Measurements from ENCODE around the gene CAMK2D.

The CAMK2D gene

DNA sequence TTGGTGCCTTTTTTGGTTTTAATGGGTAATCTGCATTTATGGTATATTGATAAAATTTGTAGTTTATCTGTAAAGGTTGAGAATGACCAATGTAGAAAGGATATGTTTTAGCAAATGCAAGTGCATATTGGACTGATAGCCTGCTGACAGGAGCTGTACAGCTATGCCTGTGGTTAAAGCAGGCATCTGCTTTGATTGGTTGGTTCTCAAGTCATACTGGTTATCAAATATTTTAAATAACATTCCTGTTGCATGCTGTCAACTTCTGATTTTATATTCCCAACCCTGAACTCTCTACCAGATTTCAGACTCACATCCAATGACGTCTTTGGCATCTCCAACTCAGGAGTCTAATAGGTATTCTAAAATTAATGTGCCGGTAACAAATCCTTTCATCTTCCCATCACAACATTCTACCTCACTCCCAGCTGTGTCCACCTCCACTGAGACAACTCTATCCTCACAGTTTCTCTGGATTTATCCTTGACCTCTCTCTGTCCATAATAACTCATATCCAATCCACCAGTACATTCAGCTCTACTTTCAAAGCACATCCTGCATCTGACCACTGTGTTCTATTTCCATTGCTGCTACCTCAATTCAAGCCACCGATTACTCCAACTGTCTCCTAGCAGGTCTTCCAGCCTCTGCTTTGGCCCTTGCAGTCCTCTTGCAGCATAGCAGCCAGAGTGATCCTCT is 125.7 kb downstream of the CAMK2D start:
- no peak for DNase-seq

DNA sequence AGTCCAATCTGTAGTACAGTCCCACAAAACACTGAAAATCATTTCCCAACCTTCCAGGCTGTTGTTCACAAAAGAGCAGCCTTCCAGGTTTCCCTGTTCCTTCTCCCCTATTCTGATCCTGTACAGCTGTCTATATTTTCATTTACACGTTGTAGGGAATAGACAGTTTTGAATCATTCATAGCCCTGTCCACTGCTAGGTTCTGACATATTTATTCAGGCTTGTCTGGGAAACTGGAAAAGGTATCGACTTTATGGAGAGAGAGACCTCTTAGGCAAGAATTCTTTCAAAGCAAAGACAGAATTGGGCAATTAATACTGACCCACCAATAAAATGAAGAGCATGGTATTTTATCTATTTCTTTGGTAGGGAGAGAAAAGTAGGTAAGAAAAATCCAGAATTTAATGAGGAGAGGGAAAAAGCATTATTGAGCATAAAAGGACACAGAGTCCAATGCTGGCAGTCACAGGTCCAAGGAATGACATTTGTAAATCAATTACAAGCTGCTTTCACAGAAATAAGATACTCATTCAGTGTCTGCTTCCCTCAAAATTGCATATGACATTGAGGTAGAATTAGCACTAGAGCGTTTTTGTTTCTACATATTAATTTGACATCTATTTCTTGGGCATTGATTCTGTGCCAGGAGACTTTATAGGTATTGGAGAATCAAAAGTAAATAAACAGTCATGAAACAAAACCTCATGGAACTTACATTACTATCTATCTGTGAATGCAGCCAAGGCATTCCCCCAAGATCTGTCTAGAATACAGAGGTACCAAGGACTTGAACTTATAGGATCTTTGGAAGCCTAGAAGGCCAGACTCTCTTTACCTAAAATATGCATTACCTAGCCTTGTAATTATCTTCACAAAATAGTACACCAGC is 127.2 kb downstream of the CAMK2D start:
- DNase-seq = no peak

- no peak for DNase-seq
Observed at GRCh38 chr4:113633467-113633866, 128.1 kb downstream of the CAMK2D start.

DNA sequence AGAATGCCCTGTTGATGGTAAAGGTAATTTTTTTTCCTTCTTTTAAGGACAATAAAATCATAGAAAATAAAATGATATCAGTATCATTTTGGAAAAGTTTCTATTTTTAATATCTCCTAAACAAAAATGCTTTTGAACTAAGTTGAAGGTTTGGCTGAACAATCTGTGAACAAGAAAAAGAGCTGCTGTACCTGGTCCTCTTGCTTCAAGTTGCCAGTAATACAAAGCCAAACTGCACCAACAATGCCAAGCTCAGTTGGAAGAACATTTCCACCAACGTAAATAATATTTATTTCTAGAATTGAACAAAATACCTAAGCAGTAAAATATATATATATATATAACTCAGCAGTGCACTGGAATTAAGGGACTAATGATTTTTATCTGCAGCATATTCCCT is 132.8 kb downstream of the CAMK2D start:
- DNase-seq = no peak

- no peak for DNase-seq
Observed at GRCh38 chr4:113627321-113627720, 134.2 kb downstream of the CAMK2D start.

DNA sequence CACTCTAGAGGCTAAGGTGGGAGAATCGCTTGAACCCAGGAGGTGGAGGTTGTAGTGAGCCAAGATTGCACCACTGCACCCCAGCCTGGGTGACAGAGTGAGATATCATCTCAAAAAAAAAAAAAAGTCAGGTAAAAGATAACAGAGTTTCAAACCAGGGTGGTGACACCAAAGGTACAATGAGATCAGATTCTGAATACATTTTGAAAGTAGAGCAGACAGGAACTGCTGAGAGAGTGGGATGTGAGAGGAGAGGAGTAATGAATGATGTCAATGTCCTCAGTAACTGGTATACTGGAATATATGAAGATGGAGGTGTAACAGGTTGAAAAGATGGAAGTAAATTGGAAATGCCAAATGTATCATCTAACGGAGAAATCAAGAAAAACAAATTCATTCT is 135.6 kb downstream of the CAMK2D start:
- DNase-seq = no peak

- no peak for DNase-seq
Observed at GRCh38 chr4:113623274-113623894, 138.2 kb downstream of the CAMK2D start.

GRCh38 chr4:113621633-113622032 is 139.9 kb downstream of the CAMK2D start:
- DNase-seq = no peak

- DNase-seq = no peak
Observed at GRCh38 chr4:113620032-113620431, 141.5 kb downstream of the CAMK2D start.

GRCh38 chr4:113619526-113619925 is 142.0 kb downstream of the CAMK2D start:
- no peak for DNase-seq

GRCh38 chr4:113618205-113618604 is 143.3 kb downstream of the CAMK2D start:
- no peak for DNase-seq

GRCh38 chr4:113617195-113617594 is 144.3 kb downstream of the CAMK2D start:
- DNase-seq = no peak

DNA sequence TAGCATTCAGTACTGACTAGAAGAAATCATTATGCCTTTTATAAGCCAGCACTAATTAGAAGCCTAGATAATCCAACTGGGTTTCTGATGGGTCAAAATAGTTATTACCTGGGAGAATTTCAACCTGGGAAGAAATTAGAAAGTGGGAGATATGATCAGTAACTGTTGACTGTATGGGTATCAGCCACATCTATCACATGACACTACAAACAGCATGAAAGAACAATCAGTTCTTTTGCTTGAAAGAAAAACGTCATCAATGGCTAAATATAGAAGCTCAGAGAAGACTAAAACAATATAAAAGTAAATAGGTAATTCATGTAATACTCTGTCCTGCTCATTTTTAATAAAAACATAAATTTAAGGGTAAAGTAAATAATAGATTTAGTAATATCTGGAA is 145.1 kb downstream of the CAMK2D start:
- no peak for DNase-seq

DNA sequence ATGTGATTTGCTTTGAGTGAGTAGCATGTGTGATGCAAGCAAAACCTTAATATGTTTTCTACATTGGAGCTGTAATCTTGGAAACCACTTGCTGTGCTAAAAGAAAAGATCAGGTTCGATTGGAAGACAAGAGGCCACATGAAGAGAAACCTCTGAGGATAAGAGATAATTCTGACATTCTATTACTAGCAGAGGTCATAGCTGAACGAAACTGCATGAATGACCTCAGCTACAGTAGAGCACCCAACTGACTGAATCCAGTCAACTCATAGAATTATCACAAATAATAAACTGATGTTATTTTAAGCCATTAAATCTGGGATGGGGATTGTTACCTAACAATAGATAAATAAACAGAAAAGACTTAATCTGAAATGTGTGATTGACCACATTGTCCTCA is 147.1 kb downstream of the CAMK2D start:
- DNase-seq = no peak

GRCh38 chr4:113613503-113613902 is 148.0 kb downstream of the CAMK2D start:
- DNase-seq = no peak

GRCh38 chr4:113610537-113610936 is 151.0 kb downstream of the CAMK2D start:
- no peak for DNase-seq

- no peak for DNase-seq
Observed at GRCh38 chr4:113607998-113608397, 153.5 kb downstream of the CAMK2D start.

DNA sequence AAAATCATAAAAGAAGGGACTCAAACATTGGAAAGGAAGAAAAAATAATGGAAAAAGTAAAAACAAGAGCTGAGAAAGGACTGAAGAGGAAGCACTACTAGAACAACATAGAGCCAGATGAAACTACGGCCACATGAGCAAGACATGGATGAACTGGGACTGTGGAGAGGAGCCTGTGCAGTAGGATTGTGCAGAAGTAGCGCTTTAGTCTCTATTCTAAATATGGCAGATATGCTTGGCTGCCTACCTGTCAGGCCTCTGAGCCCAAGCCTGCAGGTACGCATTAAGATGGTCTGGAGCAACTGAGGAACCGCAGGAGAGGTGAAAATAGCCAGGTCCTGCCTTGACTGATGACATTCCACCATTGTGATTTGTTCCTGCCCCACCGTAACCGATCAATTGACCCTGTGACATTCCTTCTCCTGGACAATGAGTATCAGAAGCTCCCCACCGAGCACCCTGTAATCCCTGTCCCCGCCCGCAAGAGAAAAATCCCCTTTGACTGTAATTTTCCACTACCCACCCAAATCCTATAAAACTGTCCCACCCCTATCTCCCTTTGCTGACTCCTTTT is 154.3 kb downstream of the CAMK2D start:
- DNase-seq = no peak

- DNase-seq = no peak
Observed at GRCh38 chr4:113604955-113605354, 156.6 kb downstream of the CAMK2D start.

DNA sequence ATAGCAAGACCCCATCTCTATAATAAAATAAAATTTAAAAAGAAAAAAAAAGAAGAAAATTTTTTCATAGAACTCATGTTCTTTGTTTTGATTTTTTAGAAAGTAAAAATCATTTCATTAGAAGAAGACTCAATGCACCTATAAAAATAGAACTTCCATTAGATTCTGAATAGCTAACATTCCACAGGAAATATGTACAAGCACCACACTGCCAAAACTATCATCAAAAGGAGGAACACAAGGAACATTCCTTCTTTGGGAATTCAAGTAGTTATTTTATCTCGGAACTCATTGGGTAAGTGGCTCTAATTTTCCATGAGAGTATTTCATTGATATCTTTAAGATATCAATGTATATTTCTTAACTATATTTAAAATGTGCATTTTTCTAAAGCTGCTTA is 157.6 kb downstream of the CAMK2D start:
- no peak for DNase-seq

GRCh38 chr4:113602646-113603228 is 158.8 kb downstream of the CAMK2D start:
- no peak for DNase-seq

GRCh38 chr4:113601636-113602035 is 159.9 kb downstream of the CAMK2D start:
- DNase-seq = no peak

- DNase-seq = no peak
Observed at GRCh38 chr4:113596396-113596795, 165.1 kb downstream of the CAMK2D start.

All from stimulated activated CD4-positive, alpha-beta T cell treated with anti-CD3 and anti-CD28 coated beads, Interleukin-4, amount 100 ng/mL, for 4 hours (primary cell).